ENCODE results near the gene DNER. TPM values are rescaled to one million over a fixed set of nuclear protein-coding genes. Genes with fewer than 3 reads are reported as not detected.

The DNER gene
- total and polyA plus RNA-seq, 2 of the 13 experiments (the other 11 are each of a cell fraction or from before 2014, with no cell fraction given), result not detected

DNA sequence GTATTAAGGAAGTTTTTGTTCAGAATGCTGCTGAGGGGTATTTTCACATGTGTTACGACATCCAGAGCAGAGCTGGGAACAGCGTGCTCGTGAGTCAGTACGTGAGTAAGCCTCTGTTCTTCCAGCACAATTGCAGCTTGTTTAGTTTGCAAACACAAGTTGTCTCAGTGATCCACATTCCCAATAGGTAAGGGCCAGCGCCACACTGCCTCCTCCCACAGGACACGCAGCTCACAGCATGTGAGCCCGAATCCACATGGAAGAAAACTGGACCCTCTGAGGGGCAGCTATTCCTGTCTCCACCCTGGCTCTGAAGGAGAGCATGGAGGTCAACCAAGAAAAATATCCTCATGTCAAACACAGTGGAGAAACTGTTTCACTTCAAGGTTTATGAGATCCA, 269.3 kb downstream of the DNER start:
- Histone ChIP-seq H4K20me1 (ENCODE audit: insufficient read depth, low read length) (no peaks in the 10 kb centered on the region), H3K27me3 (ENCODE audit: control insufficient read depth in 1 of 2, insufficient read depth in 2 of 2, low read length in 2 of 2) (peaks cover 0 to 6% of the 10 kb centered on the region in 2 experiments; a peak in 1 of 5 replicates), H3K4me2 (ENCODE audit: low read depth, low read length) (peak overlapping the region; percentile 41), H3K27ac (ENCODE audit: extremely low read length, insufficient read depth, low read length) (no peak overlapping the region), H3K4me3 (replicated peaks in 1 of 3; ENCODE audit: insufficient read depth in 1 of 3, low read depth in 2 of 3, low read length in 3 of 3) (no peak overlapping the region), H2AFZ (ENCODE audit: low read length) (no peak overlapping the region), H3K4me1 (ENCODE audit: insufficient read depth, low read length) (peaks cover 15% of the 10 kb centered on the region), H3K79me2 (ENCODE audit: insufficient read depth, low read length) (no peaks in the 10 kb centered on the region), H3K9me3 (ENCODE audit: low read length) (no peaks in the 10 kb centered on the region), H3K36me3 (replicated peaks in 1 of 2; ENCODE audit: control insufficient read depth in 1 of 2, insufficient read depth in 2 of 2, low read length in 2 of 2) (no peaks in the 10 kb centered on the region), H3K9ac (ENCODE audit: insufficient read depth, low read depth, low read length) (no peak overlapping the region)
- intact Hi-C loops (cut with micrococcal nuclease; ENCODE audit: unreplicated experiment), result no loop called here
- CTCF ChIA-PET (ENCODE audit: low intra/inter-chr PET ratio, low total read pairs), result no interaction called here
- DNase-seq (ENCODE audit: low spot score), result peak; percentile 74
- BruUV-seq (replicated peaks), result no TSS peak
- POLR2A ChIA-PET, result no interaction called here
- 0% methylated on average over 7 of the region's 7 CpGs for WGBS (ENCODE audit: low lambda C conversion rate)
- FAIRE-seq, result peak; percentile 84
- ATAC-seq, result peak; percentile 97
- in situ Hi-C loops (cut with HindIII; ENCODE audit: extremely low pct_ligation_motif_present, low pct_unique_long_range_greater_than_20kb), result no loop called here
- TF ChIP-seq NFKB2 (CRISPR knock-in tag; IDR thresholded peaks at IDR 0.05; ENCODE audit: borderline replicate concordance) (no peak), KDM2A (CRISPR knock-in tag; IDR thresholded peaks at IDR 0.05; ENCODE audit: borderline replicate concordance, low read depth) (peak; percentile 58), FOXK1 (CRISPR knock-in tag; IDR thresholded peaks at IDR 0.05; ENCODE audit: borderline replicate concordance, low read depth) (peak; percentile 51; the same call in 1 of the 2 replicates), ZGPAT (CRISPR knock-in tag; IDR thresholded peaks at IDR 0.05) (peak; percentile 45; the same call in 1 of the 2 replicates), ELF3 (CRISPR knock-in tag; IDR thresholded peaks at IDR 0.05) (peak; percentile 86), FOXP1 (IDR thresholded peaks at IDR 0.05) (no peak), FOXP1 (CRISPR knock-in tag; IDR thresholded peaks at IDR 0.05) (peak; percentile 61; the same call in 1 of the 2 replicates), MYC (CRISPR knock-in tag; IDR thresholded peaks at IDR 0.05; ENCODE audit: borderline replicate concordance) (peak; percentile 30; the same call in 1 of the 2 replicates), KLF16 (CRISPR knock-in tag; IDR thresholded peaks at IDR 0.05) (peak in 1 of 2 experiments; percentile 70; a peak in 1 of 4 replicates), GATAD2A (CRISPR knock-in tag; IDR thresholded peaks at IDR 0.05) (peak; percentile 61; the same call in 1 of the 2 replicates), NFKBIZ (CRISPR knock-in tag; IDR thresholded peaks at IDR 0.05) (0 out of 2 replicates have a peak, but pooled peaks have one; percentile 45), XRCC5 (optimal IDR thresholded peaks at IDR 0.05; ENCODE audit: low read length) (no peak), SOX13 (IDR thresholded peaks at IDR 0.05) (peak; percentile 41; the same call in 1 of the 2 replicates), SOX13 (CRISPR knock-in tag; conservative IDR thresholded peaks at IDR 0.05 in 1 of 2, IDR thresholded peaks at IDR 0.05 in 1 of 2) (peak in 1 of 2 experiments; percentile 87; a peak in 2 of 4 replicates)
- TF ChIP-seq, protein P1, sequence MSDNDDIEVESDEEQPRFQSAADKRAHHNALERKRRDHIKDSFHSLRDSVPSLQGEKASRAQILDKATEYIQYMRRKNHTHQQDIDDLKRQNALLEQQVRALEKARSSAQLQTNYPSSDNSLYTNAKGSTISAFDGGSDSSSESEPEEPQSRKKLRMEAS (IDR thresholded peaks at IDR 0.05), result peak; percentile 63
- TF ChIP-seq, protein P2, sequence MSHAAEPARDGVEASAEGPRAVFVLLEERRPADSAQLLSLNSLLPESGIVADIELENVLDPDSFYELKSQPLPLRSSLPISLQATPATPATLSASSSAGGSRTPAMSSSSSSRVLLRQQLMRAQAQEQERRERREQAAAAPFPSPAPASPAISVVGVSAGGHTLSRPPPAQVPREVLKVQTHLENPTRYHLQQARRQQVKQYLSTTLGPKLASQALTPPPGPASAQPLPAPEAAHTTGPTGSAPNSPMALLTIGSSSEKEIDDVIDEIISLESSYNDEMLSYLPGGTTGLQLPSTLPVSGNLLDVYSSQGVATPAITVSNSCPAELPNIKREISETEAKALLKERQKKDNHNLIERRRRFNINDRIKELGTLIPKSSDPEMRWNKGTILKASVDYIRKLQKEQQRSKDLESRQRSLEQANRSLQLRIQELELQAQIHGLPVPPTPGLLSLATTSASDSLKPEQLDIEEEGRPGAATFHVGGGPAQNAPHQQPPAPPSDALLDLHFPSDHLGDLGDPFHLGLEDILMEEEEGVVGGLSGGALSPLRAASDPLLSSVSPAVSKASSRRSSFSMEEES (CRISPR knock-in tag; IDR thresholded peaks at IDR 0.05), result peak; percentile 66; the same call in 1 of the 2 replicates
- TF ChIP-seq, protein P3, sequence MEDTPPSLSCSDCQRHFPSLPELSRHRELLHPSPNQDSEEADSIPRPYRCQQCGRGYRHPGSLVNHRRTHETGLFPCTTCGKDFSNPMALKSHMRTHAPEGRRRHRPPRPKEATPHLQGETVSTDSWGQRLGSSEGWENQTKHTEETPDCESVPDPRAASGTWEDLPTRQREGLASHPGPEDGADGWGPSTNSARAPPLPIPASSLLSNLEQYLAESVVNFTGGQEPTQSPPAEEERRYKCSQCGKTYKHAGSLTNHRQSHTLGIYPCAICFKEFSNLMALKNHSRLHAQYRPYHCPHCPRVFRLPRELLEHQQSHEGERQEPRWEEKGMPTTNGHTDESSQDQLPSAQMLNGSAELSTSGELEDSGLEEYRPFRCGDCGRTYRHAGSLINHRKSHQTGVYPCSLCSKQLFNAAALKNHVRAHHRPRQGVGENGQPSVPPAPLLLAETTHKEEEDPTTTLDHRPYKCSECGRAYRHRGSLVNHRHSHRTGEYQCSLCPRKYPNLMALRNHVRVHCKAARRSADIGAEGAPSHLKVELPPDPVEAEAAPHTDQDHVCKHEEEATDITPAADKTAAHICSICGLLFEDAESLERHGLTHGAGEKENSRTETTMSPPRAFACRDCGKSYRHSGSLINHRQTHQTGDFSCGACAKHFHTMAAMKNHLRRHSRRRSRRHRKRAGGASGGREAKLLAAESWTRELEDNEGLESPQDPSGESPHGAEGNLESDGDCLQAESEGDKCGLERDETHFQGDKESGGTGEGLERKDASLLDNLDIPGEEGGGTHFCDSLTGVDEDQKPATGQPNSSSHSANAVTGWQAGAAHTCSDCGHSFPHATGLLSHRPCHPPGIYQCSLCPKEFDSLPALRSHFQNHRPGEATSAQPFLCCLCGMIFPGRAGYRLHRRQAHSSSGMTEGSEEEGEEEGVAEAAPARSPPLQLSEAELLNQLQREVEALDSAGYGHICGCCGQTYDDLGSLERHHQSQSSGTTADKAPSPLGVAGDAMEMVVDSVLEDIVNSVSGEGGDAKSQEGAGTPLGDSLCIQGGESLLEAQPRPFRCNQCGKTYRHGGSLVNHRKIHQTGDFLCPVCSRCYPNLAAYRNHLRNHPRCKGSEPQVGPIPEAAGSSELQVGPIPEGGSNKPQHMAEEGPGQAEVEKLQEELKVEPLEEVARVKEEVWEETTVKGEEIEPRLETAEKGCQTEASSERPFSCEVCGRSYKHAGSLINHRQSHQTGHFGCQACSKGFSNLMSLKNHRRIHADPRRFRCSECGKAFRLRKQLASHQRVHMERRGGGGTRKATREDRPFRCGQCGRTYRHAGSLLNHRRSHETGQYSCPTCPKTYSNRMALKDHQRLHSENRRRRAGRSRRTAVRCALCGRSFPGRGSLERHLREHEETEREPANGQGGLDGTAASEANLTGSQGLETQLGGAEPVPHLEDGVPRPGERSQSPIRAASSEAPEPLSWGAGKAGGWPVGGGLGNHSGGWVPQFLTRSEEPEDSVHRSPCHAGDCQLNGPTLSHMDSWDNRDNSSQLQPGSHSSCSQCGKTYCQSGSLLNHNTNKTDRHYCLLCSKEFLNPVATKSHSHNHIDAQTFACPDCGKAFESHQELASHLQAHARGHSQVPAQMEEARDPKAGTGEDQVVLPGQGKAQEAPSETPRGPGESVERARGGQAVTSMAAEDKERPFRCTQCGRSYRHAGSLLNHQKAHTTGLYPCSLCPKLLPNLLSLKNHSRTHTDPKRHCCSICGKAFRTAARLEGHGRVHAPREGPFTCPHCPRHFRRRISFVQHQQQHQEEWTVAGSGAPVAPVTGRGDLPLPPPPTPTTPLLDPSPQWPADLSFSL (CRISPR knock-in tag; IDR thresholded peaks at IDR 0.05), result peak; percentile 74

Data from HepG2 (cell line).